Raji (cell line): ENCODE results near the gene RAB29.

Source experiments
- POLR2A ChIP-seq: IDR thresholded peaks from 2 replicates; pipeline ENCODE4 v1.6.1; 2011; ENCODE audit warnings: low read depth, low read length, control low read depth; ENCODE audit not compliant: insufficient read depth

Gene RAB29

GRCh38 chr1:205775015-205775716 lies at the start of gene RAB29:
TSS of gene RAB29 (minus strand) at chr1:205775482. CDS start at chr1:205774956, 526 bp downstream.
- TF ChIP-seq POLR2A = peak; percentile 69

GRCh38 chr1:205824180-205824579 lies 48.9 kb upstream of the RAB29 start:
- no peak for TF ChIP-seq POLR2A

GRCh38 chr1:205823260-205823659 lies 48.0 kb upstream of the RAB29 start:
- 0 out of 2 replicates have a peak, but pooled peaks have one; percentile 6 for TF ChIP-seq POLR2A

- TF ChIP-seq POLR2A = no peak
Measured at GRCh38 chr1:205822397-205822796, 47.1 kb upstream of the RAB29 start.

GRCh38 chr1:205817988-205818387 lies 42.7 kb upstream of the RAB29 start:
- TF ChIP-seq POLR2A = no peak

GRCh38 chr1:205817364-205817763 lies 42.1 kb upstream of the RAB29 start:
- TF ChIP-seq POLR2A = no peak

- no peak for TF ChIP-seq POLR2A
Measured at GRCh38 chr1:205813755-205814058, 38.4 kb upstream of the RAB29 start.

- peak; percentile 79 for TF ChIP-seq POLR2A
Measured at GRCh38 chr1:205812878-205813754, 37.8 kb upstream of the RAB29 start, which contains the start of gene SLC41A1. TSS of gene SLC41A1 (minus strand) at chr1:205813198. CDS start at chr1:205810441, 2,757 bp downstream.

- TF ChIP-seq POLR2A = no peak
Measured at GRCh38 chr1:205812271-205812877, 37.1 kb upstream of the RAB29 start.

- no peak for TF ChIP-seq POLR2A
Measured at GRCh38 chr1:205811660-205812059, 36.4 kb upstream of the RAB29 start.

GRCh38 chr1:205810448-205811157 lies 35.3 kb upstream of the RAB29 start:
- TF ChIP-seq POLR2A = no peak

- TF ChIP-seq POLR2A = no peak
Measured at GRCh38 chr1:205809942-205810345, 34.7 kb upstream of the RAB29 start.

- no peak for TF ChIP-seq POLR2A
Measured at GRCh38 chr1:205809469-205809868, 34.2 kb upstream of the RAB29 start.

GRCh38 chr1:205805082-205805711 lies 29.9 kb upstream of the RAB29 start:
- TF ChIP-seq POLR2A = no peak

GRCh38 chr1:205804605-205805004 lies 29.3 kb upstream of the RAB29 start:
- TF ChIP-seq POLR2A = no peak
